ELR (cell line): ENCODE results near the gene PTH2R.
"Not testable (repeated sequence)": the region's sequence is repeated elsewhere in the genome, so short reads cannot be mapped to it uniquely, and the experiment has no call there.

Experiments
- DNase-seq: peaks from one replicate; pipeline ENCODE4 v3.0.0-alpha.2; 2015; ENCODE audit warnings: low read depth

Gene PTH2R

GRCh38 chr2:208406474-208407451 lies at the start of gene PTH2R:
Gene PTH2R (plus strand): TSS chr2:208406792. CDS start chr2:208407044, 252 bp downstream.
- DNase-seq = no peak

GRCh38 chr2:208356846-208357574 lies 49.6 kb upstream of the PTH2R start:
- DNase-seq = peak; percentile 13

GRCh38 chr2:208358758-208359631 lies 47.6 kb upstream of the PTH2R start:
- DNase-seq = no peak

- DNase-seq = no peak
Measured at GRCh38 chr2:208359632-208359986, 47.0 kb upstream of the PTH2R start.

- DNase-seq = no peak
Measured at GRCh38 chr2:208360259-208361076, 46.1 kb upstream of the PTH2R start.

- no peak for DNase-seq
Measured at GRCh38 chr2:208361077-208361441, 45.5 kb upstream of the PTH2R start.

GRCh38 chr2:208363485-208363884 lies 43.1 kb upstream of the PTH2R start:
- peak; percentile 83 for DNase-seq

- DNase-seq = no peak
Measured at GRCh38 chr2:208366215-208367127, 40.1 kb upstream of the PTH2R start.

- no peak for DNase-seq
Measured at GRCh38 chr2:208369091-208369490, 37.5 kb upstream of the PTH2R start.

- peak; percentile 23 for DNase-seq
Measured at GRCh38 chr2:208370881-208371633, 35.5 kb upstream of the PTH2R start.

GRCh38 chr2:208371634-208371935 lies 35.0 kb upstream of the PTH2R start:
- no peak for DNase-seq

- peak; percentile 67 for DNase-seq
Measured at GRCh38 chr2:208373460-208374089, 33.0 kb upstream of the PTH2R start.

GRCh38 chr2:208375491-208376068 lies 31.0 kb upstream of the PTH2R start:
- no peak for DNase-seq

GRCh38 chr2:208377344-208377860 lies 29.2 kb upstream of the PTH2R start:
- not testable (repeated sequence) for DNase-seq

- DNase-seq = no peak
Measured at GRCh38 chr2:208379192-208379591, 27.4 kb upstream of the PTH2R start.

- DNase-seq = no peak
Measured at GRCh38 chr2:208384637-208385036, 22.0 kb upstream of the PTH2R start.

- no peak for DNase-seq
Measured at GRCh38 chr2:208386541-208386940, 20.1 kb upstream of the PTH2R start.

- no peak for DNase-seq
Measured at GRCh38 chr2:208389940-208390339, 16.7 kb upstream of the PTH2R start.

GRCh38 chr2:208392300-208392699 lies 14.3 kb upstream of the PTH2R start:
- peak; percentile 23 for DNase-seq
